Choroid plexus epithelial cell (primary cell): Measurements from ENCODE around the gene IQCM.

Experiments
- DNase-seq: peaks from one replicate; pipeline ENCODE4 v3.0.0-alpha.2; 2010; ENCODE audit warnings: low read depth
- H3K4me3 ChIP-seq: 2 replicates; pipeline ENCODE4 v1.5.1; 2011; ENCODE audit warnings: low read depth, mild to moderate bottlenecking, control low read depth, low read length, moderate library complexity
- CTCF ChIP-seq: conservative IDR thresholded peaks from 2 replicates; pipeline ENCODE4 v1.5.1; 2011; ENCODE audit warnings: low read depth, mild to moderate bottlenecking, control low read depth, inconsistent platforms, low read length, moderate library complexity

The IQCM gene

DNA sequence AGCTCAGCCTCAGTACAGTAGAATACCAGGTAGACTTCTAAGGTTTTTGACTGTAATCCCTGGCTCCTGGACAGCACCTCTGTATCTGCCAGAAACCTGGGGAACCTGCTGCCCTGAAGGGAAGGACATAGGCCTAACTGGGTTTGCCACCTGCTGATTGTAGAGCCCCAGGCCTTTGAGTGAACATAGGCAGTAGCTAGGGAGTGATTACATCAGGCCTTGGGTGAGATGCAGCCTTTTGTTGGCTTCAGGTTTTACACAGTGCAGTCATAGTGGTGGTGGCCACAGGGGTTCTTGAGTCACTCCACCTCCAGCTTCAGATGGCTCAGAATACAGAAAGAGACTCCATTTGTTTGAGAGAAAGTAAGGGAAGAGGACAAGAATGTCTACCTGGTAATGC, 19.3 kb downstream of the IQCM start:
- no peak overlapping the region for H3K4me3 ChIP-seq
- DNase-seq = no peak
- TF ChIP-seq CTCF = no peak

DNA sequence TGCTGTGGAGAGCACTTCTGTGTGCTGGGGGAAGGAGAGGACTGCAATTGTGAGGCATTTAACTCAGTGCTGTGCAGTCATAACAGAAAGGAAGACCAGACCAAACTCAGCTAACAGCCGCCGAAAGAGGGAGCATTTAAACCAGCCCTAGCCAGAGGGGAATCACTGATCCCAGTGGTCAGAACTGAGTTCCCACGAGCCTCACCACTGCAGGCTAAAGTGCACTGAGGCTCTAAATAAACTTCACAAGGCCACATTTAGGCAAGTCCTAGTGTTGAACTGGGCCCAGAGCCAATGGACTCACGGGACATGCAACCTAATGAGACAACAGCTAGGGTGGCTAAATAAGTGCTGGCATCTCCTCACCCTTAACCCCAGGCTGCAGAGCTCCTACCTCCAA, 20.4 kb downstream of the IQCM start:
- no peak for TF ChIP-seq CTCF
- no peak for DNase-seq
- H3K4me3 ChIP-seq = no peak overlapping the region

DNA sequence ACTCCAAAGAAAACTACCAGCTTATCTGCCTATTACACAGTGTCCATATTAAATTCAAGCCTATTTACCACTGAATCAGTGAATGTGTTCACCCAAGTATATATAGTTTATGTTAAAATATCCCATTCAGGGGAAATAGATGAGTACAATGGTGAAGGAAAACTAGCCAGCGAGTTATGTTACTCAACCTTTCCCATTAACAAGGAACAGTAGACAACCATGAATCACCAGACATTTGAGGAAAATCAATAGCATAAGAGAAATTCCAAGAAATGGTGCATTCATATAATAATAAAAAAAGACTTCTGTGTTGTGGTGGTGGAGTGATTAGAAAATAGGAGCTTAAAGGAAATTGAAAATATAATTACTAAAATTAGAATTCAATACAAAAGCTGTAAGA, 21.3 kb downstream of the IQCM start:
- TF ChIP-seq CTCF = no peak
- H3K4me3 ChIP-seq = no peak overlapping the region
- DNase-seq = no peak

DNA sequence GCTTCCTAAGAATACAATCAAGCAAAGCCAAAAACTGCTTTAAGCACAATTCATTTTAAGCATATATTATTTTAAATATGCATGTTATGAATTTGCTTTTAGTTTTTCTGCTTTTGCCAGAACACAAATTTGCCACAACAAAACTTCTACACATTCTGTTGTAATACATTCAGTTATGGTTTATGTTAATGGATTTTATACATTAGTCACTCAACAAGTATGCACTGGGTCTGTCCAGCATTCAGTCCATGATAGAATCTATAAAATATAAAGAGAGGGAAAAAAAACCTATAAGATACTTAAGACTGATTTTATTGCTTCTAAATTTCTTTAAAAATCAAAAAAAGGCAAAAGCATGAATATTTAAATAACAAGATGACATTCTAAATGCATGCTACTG, 22.2 kb downstream of the IQCM start:
- no peak for TF ChIP-seq CTCF
- peak; percentile 13 for DNase-seq
- H3K4me3 ChIP-seq = no peak overlapping the region

DNA sequence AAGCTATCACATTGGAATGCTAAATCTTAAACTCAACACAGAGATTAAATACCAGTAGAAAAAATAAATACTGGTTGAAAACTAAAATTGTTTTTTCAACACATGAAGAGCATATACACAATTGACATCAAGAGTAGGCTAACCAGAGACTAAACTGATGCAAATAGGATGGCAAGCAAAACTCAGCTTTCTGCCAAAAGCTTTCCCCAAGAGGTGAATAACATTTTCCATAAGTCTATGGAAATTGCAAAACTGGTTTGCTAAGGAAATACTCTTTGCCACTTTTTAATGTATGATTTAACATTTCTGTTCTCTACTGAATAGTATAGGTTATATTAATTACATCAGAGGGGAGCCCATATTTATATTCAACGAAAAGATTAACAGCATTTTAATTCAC, 23.8 kb downstream of the IQCM start:
- DNase-seq = no peak
- no peak overlapping the region for H3K4me3 ChIP-seq
- TF ChIP-seq CTCF = no peak

DNA sequence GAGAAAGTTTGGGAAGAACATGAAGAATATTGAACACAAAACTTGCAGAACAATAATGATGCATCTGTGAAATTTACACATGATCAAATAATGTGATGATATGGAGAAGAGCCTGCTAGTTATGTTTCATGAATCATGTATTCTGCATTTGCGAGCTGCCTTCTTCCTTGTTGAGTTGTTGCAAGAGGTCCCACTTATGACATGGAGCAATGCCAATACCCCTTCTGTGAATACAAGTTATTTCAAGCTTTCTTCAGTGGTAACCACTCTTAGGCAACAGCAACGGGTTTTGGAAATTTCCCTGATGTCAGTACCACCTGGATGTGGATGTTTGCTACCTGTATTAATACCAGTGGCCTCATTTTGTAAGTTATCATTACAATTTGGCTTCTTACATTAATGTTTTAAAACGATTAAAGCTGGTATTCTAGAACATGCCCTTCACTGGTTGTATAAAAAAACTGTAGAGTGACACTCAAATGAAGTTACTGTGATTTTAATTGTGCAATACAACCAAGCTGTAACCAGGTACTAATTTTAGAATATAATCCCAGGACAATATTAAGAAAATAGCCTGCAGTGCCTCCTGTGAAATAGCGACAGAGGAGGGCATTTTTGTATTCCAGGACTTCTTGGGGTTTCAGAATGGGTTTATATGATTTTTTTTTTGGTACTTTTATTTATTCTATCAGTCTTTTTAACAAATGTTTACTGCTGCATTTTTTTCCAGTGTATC, 25.3 kb downstream of the IQCM start:
- H3K4me3 ChIP-seq = no peak overlapping the region
- DNase-seq = peak; percentile 26
- TF ChIP-seq CTCF = no peak

- TF ChIP-seq CTCF = no peak
- H3K4me3 ChIP-seq = no peak overlapping the region
- no peak for DNase-seq
These were observed 27.3 kb downstream of the IQCM start for GRCh38 chr4:149788300-149788699.
